NCI-H187 treated with DMSO at 0.1 percent for 48 hours (cell line): ENCODE measurements around the gene TSPAN31.
A peak's percentile ranks its signal among the peaks of the same experiment; 100 is the strongest.

ENCODE experiments used
- DNase-seq: peaks from one replicate; lab custom pipeline; 2025; lab: John Stamatoyannopoulos, UW

TSPAN31 gene

DNA sequence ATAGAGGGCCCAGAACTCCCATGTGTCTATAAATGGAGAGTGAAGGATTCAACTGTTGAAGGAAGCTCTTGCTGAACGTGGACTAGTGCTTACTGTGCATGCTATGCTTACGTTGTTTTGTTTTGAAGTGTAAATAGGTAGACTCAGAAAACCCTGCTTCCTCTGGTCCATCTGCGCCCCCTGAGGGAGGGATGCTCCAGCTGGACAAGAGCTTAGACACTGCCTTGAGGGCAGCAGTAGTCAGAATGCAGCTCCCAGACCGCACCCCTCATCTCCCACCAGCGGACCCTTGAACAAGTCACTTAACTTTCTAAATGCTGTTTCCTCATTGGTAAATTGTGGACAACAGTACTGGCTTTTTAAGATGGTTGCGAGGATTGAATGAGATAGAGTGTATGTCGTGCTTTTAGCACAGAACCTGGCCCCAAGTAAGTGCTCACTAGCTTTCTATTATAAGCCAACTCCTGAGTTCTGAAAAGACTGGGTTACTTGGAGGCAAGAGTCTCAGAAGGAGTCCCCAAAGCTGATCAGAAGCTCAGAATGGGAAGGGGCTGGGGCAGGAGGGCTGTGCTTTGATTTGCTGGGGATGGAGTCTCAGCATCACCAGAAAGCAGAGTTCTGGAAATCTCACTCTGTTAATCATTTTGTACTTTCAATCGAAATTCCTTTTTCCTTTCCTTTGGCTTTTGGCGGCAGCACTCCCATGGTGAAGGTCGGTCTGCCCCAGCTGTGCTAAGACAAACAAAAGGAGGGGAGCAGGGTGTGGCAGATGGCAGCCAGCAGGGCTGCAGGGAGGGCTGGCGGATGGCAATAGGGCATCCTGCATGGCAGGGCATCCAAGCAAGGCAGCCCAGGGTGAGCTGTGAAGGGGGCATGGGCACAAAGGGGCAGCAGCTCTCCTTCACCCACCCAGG is 21.9 kb upstream of the TSPAN31 start:
- DNase-seq, result no peak

DNA sequence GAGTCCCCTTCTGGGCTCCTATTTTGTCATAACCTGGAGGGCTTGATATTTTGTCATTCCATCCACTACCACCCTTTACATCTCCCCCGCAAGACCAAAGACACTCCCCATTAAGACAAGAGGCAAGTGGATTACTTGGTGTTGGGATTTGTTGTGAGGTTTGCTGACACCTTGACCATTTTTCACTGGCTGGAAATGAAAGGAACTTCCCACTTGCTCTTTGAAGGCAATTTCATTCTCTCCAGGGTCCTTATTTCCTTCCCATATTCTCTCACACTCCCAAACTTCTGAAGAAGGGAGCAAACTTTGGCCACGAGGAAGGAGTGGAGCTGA is 21.2 kb upstream of the TSPAN31 start:
- DNase-seq, result no peak

DNA sequence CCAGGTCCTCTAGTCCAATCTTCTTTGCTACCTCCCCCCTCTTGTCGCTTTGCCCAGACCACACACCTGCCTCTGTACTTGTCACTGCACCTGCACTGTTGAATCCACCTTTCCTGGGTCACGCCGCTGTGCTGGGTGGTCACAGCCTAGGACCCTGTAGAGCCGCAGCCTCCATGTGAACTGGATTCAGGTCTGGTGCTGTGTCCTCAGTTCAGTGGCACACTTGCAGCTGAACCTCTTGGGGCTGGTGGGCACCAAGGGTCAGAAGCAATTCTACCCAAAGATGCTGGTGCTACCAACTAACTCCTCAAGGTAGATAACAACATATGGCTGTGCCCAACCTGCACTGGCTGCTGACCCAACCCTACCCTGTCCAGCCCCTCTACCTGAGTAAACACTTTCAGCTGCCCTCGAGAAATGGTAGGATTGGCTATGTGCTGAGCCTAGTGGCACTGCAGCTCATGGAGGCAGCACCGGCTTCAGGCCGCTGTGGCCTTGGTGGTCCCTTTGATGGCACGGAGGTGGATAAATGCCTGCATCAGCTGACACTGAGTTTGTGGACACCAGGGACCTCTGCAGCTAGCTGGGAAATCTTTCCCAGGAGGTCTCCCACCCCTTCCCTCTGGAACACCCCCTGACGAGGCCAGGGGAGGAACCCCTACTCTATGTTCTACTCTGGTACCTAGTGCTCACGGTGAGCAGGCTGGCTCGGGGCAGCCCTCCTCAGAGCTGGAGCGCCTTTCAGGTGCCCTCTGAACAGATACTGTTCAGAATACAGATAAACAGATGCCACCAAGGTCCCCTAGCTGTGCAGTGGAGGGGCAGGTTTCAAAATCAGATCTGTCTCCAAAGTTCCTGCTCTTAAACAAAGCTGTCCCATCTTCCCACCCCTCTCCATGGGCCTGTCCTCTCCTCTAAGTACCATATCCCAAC is 20.6 kb upstream of the TSPAN31 start:
- DNase-seq, result no peak

DNA sequence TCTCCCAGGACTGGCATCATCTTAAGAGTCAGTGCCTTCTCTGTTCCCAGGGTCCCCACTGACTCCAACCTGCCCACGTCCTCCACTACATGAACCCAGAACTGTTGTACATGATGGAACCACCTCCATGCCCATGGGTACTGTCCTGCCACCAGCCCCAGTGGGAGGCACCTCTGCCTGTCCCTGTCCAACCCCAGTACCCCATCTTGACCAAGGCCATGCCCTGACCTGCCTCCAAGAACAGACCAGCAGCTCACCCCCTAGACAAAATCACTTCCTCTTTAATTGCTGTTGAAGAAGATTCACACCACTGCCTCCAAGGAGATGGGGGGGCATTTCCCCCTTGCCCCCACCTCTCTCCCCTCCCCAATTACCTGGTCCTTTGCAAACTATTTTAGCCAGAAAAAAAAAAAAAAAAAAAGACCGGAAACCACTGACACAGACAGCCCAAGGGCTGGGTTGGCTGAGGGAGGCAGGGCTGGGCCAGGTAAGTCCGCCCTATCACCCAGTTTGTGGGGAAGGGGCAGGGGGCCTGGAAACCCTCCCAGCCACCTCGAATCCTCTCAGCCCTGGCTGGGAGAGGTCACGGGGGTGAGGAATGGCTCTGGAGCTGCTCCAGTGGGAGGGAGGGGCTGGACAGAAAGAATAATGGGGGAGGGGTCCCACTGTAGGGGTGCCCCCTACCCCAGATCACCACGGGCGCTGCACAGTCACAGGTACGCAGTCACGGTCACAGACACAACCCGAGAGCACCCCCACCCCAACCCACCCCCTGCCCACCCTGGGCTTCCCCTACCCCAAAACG is 19.7 kb upstream of the TSPAN31 start:
- DNase-seq, result no peak

DNA sequence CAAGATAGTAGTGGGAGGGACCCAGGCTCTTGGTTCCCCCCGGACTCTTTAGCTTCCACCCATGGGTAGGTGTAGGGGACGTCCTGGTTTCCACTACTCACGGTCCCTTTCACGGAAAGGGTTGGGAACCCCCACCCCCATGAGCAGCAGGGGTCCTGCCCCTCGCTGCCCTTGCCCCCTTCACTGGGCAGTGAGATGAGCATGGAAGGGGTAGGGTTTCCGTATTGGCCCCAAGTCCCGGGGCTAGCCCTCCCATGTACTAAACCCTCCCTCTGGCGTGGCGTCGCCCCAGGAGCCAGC is 19.0 kb upstream of the TSPAN31 start:
- no peak for DNase-seq

DNA sequence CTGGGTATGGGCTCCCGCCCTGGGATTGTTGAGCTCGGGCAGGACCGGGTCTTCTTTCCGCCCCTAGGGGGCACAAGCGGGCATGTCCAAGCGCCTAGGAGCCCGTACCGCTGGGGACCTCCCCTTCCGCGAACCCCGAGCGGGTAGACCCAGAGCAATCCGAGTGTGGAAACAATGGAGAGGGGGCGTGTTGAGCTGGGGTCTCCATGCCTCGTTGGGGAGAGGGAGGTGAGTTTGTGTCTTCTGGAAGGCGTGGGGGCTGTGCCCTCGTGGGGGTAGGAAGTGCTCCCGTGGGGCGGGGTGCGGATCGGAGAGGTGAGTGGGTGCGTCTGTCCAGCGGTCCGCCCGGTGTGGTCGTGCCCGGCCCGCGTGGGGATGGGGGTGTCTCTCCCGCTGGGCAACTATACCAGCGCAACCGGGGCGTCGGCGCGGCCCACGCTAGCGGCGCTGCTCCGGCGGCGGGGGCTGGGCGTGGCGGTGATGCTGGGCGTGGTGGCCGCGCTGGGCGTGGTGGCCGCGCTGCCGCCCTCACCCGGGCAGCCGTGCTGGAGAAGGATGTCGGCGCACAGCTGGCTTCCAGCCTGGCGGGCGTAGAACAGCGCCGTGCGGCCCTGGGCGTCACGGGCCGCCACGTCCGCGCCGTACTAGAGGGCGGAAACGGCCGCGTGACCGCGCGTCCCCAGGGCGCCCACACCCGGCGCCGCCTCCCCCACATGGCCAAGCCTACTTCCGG is 18.5 kb upstream of the TSPAN31 start:
- DNase-seq, result peak; percentile 39

DNA sequence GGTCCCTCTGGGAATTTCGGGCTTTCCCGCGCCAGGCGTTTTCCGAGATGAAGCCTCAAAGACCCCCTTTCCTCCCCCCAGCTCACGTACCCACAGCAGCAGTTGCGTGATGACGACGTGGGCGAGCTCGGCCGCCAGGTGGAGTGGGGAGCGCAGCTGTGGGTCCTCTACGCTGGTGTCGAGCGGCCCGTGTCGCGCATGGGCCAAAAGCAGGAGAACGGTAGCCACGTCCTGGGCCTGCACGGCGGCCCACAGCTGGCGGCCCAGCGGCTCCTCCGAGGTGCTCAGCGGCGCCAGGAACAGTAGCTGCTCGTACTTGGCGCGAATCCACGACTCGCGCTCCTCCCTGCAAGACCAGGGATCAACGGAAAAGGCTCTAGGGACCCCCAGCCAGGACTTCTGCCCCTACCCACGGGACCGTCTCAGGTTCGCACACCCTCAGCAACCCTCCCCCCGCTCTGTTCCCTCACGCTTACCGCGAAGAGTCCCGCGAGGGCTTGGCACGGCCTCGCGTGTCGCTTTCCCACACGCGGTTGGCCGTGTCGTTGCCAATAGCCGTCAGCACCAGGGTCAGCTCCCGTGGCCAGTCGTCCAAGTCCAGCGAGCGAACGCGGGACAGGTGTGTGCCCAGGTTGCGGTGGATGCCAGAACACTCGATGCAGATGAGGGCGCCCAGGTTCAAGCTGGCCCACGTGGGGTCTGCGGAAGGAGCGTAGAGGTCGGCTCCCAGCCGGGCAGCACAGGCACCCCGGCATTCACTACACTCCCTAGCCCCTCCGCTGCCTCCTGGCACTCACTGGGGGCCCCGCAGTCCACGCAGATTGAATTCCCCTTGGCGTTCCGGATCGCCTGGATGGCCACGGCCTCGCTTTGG is 17.7 kb upstream of the TSPAN31 start:
- DNase-seq, result no peak

DNA sequence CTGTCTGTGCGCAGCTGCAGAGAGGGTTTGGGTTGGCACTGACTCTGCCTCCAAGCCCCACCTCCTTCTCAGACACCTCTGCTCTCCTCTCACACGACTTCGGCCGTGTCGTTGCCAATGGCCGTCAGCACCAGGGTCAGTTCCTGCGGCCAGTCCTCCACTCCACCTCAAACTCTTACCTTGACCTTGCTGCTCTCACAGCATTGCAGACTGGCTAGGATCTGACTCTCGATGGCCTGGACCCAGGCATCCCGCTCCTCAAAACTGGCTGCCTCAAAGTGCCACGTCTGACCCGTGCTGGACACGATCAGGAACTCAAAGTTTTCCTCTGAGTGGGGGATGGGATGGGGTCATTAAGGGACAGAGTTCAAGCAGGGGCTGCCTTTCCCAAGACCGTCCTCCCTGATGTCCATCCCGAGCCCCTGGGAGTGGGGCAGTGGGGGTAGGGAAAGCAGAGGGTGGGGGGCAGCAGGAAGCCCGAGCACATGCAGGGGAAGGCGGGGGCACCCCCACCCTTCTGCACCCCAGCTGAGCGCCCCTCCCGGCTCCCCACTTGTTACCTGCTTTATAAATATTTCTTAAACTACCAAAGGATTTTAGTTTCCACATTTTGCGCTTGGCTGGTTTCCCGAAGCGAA is 17.0 kb upstream of the TSPAN31 start:
- DNase-seq, result no peak

DNA sequence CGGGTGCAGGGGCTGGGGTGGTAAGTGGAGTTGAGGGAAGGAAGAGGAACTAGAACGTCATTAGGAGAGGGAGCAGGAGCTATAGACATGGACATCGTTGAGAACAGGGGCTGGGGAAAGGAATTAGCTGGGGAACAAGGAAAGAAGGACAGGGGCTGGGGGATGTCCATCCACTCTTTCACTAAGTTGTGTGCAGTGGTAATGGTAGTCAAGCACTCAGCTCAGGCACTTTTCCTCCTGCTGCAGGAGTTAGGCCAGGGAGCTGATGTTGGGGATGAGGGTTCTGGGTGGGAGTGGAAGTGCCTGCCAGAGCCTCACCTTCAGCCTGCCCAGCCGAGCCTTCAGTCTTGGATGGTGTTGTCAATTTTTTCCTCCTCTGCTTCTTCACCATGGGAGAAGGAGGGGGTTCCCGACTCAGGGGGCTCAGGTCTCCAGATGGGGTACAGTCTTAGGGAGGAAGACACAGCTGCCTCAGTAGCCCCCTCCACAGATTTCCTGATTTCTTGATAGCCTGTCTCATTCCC is 15.5 kb upstream of the TSPAN31 start:
- DNase-seq, result no peak

DNA sequence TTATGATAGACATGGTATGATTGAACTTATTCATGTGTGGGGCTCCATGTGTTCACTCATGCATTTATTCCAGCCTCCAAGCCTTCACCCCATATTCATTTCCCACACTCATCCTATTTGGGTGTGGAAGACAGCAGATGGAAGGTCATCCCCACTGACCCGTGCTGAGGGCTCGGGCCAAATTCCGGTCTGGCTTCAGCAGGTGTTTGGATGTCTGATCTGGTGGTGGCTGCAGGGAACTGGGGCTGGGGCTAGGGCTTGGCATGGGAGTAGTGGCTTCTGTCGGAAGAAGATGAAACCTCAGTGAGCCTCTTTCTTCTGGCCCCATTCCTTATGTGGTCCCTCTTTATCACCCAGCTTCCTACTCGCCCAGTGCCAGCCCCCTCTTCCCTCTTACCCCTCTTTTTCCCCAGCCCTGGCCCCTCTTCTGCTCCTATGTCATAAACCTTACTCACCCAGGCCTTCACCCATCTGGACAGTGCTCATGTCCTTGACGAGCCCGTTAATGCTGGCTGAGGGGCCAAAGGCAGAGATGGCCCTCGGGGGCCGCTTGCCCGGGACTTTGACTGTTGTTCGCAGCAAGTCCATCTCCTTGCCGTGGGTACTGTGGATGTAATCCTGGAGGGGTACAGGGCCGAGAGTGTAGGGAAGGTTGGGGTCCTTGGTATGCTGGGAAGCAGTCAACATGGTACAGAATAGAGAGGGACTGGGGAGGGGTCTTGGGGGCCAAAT is 14.3 kb upstream of the TSPAN31 start:
- DNase-seq, result no peak

DNA sequence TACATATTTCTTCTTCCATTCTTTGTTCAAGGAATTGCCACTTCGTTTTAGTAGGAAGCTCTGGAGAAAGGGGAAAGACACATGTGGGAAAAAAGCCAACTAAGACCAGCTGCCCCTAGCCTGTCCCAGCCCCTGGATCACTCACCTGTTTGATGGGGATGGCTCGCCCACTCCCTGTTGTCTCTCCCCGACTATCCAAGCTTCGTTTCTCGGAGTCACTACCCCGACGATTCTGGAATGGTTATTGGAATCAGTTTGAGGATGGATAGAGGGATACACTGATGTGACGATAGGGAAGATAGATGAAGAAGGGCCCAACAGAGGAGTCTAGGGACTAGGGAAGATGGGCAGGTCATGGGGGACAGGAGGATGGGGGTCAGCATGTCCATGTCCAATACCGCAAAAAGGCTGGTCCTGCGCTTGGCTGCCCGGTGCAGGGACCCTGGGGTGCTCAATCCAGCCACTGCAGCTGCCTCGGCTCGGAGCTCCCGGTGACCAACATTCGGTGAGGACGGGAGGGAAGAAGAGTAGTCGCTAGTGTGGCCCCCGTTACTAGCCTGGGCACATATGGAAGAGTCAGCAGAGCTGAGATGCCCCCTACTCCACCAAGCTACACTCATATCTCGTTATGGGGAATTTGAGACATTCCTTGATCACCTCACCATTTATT is 13.3 kb upstream of the TSPAN31 start:
- DNase-seq, result no peak

DNA sequence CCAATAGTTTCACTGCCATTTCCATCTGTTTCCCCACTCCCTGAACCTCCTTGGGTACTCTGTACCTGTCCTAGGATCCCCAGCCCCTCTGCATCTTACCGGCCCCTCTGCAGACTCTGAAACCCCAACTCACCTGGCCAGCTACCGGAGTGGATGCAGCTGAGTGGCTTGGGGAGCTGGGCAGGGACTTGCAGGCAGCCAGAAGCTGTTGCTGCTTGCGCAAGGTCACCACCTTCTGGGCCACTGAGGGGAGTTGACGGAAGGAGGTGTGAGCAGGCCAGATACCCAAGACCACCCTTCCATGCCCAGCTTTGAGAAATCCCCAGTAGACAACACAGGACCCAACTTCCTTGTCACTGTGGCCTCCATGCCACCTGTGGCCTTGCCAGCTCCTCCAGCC is 12.6 kb upstream of the TSPAN31 start:
- DNase-seq, result no peak

DNA sequence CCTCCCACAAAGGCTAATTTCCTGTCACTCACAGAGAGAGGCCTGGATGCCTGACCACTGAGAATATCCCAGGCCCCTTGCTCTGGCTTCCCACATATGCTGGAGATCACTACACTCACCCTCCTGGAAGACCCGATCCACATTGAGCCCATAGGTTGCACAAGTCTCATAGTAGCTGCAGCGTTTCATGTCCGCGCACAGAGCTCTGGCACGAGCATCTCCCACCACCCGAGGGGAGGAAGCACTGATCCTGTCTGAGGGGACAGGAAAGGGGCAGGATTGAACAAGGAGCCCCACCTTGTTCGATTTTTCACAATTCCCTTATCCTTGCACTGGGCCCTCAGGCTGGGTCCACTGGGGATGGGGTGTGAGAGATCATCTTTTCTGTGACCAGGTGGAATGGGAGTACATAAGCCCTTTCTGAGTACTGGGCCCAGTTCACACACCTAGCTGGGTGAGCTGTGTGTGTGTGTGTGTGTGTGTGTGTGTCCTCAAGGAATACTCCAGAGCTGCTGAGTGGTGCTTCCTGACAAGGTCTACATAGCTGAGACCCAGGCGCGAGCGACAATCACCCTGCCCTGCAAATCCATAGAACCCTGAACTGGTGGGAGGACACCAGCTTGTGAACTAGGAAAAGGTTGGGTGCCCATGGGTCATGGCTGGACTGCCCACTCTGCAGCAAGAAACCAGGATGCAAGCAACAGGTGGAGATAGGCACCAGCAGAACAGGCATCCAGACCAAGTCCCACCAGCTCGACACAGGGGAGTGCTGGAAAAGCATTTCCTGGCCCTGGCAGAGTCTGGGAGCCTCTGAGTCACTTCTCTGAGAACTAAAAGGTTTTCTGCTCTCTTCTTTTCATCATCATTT is 11.9 kb upstream of the TSPAN31 start:
- no peak for DNase-seq

DNA sequence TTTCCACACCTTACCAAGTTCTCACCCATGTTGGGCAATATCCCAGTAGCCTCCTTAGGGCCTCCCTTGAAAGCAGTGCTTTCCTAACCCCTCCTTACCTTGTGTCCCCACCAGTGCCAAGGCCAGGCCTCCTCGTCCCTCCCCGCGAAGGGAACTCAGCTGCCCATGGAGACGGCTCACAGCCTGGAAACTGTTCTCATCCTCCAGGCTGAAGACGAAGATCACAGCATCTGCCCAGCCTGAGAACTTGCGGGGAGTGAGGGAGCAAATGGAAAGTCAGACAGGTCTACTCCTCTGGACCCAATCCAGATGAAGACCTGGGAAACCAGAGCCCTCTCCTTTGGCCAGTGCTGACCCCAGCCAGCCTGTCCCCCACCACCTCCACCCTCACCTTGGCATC is 10.9 kb upstream of the TSPAN31 start:
- no peak for DNase-seq

DNA sequence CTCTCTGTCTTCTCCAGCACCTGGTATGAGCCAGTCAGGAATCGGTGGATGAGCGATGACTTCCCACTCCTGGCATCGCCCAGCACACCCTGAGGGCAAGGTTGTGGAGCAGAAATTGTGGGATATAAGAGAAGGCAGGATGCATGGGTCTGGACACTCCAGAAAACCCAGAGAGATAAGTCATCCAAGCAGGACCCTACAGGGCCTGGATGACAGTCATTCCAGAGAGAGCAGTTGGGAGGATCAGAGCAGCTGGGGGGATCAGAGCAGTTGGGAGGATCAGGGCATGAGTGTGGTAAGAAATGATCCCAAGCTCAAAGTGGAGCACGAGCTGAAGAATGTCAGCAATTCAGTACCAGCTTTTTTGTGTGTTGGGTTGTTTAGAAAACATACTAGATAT is 10.2 kb upstream of the TSPAN31 start:
- no peak for DNase-seq

DNA sequence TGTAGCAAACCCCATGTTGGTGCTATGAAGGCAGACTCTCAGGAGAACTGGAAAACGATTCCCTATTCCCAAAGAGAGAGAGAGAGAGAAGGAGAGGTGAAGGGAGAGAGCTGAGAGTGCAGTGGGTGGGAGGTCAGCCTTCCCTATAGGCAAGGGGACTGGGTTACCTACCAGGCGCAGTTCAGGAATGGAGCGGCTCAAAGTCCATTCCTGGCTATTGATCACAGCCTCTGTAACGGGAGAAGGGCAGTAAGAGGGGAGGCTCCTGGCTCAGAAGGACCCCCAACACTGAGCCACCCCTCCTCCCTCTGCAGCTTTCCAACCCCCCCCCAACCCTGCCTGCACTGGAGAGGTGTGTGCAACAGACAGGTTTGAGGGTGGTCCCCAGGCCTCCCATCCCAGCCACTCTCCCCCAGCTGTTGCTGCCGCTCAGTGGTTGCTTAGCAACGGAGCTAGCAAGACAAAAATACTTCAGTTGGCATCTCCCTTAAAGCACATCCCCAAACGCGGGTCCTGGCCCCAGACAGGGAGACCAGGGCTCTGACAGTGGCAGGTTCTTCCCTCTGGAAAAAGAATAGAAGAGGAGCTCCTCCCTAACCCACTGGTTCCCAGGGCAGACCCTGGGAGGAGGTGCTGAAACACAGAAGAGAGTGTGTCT is 9.5 kb upstream of the TSPAN31 start:
- DNase-seq, result no peak
